Astrocyte (in vitro differentiated cells and primary cell): ENCODE data around the gene MAML2. TPM values are rescaled to one million over a fixed set of nuclear protein-coding genes. Genes with fewer than 3 reads are reported as not detected.

Experiments
- DNase-seq: peaks from one replicate; pipeline ENCODE4 v3.0.0-alpha.2; 2010; ENCODE audit warnings: low read depth
- FAIRE-seq: peaks from 2 replicates; lab custom pipeline; 2011; peaks lifted over from hg19 to GRCh38; lab: Jason Lieb, UNC
- H2AFZ ChIP-seq: 2 replicates; pipeline ENCODE4 v1.6.0; 2012; ENCODE audit warnings: low read depth, low read length, inconsistent platforms
- H3K27ac ChIP-seq: 2 replicates; pipeline ENCODE4 v1.5.1; 2011; ENCODE audit warnings: low read depth, low read length, inconsistent platforms
- H3K27me3 ChIP-seq: 2 replicates; pipeline ENCODE4 v1.6.0; 2011; ENCODE audit warnings: low read length, inconsistent platforms; ENCODE audit not compliant: insufficient read depth
- H3K36me3 ChIP-seq: 2 replicates; pipeline ENCODE4 v1.5.1; 2011; ENCODE audit warnings: low read length, inconsistent platforms; ENCODE audit not compliant: insufficient read depth
- H3K4me1 ChIP-seq: 2 replicates; pipeline ENCODE4 v1.5.1; 2011; ENCODE audit warnings: low read length, inconsistent platforms; ENCODE audit not compliant: insufficient read depth
- H3K4me2 ChIP-seq: 2 replicates; pipeline ENCODE4 v1.6.0; 2012; ENCODE audit warnings: low read length, inconsistent platforms
- H3K4me3 ChIP-seq: 2 replicates; pipeline ENCODE4 v1.5.1; 2011; ENCODE audit warnings: low read depth, mild to moderate bottlenecking, low read length, inconsistent platforms; ENCODE audit not compliant: insufficient read depth
- H3K79me2 ChIP-seq: 2 replicates; pipeline ENCODE4 v1.6.0; 2012; ENCODE audit warnings: mild to moderate bottlenecking, low read length, inconsistent platforms; ENCODE audit not compliant: insufficient read depth
- H3K9ac ChIP-seq: 2 replicates; pipeline ENCODE4 v1.6.0; 2012; ENCODE audit warnings: mild to moderate bottlenecking, low read length, inconsistent platforms
- H3K9me3 ChIP-seq: 2 replicates; pipeline ENCODE4 v1.5.1; 2012; ENCODE audit warnings: low read depth, mild to moderate bottlenecking, low read length, inconsistent platforms; ENCODE audit not compliant: insufficient read depth
- H4K20me1 ChIP-seq: 2 replicates; pipeline ENCODE4 v1.6.0; 2012; ENCODE audit warnings: low read length, inconsistent platforms; ENCODE audit not compliant: insufficient read depth
- H3K27ac Mint-ChIP-seq: one replicate; pipeline ENCODE4 v1.8.0; 2021; ENCODE audit warnings: mild to moderate bottlenecking, mixed read lengths; ENCODE audit not compliant: unreplicated experiment
- H3K27me3 Mint-ChIP-seq: one replicate; pipeline ENCODE4 v1.8.0; 2021; ENCODE audit warnings: low read depth, mixed read lengths; ENCODE audit not compliant: unreplicated experiment
- H3K36me3 Mint-ChIP-seq: one replicate; pipeline ENCODE4 v1.8.0; 2021; ENCODE audit warnings: low read depth, mixed read lengths; ENCODE audit not compliant: unreplicated experiment
- H3K4me1 Mint-ChIP-seq: one replicate; pipeline ENCODE4 v1.8.0; 2021; ENCODE audit warnings: low read depth, mixed read lengths; ENCODE audit not compliant: unreplicated experiment
- H3K4me3 Mint-ChIP-seq: one replicate; pipeline ENCODE4 v1.8.0; 2021; ENCODE audit warnings: mild to moderate bottlenecking, moderate library complexity, mixed read lengths; ENCODE audit not compliant: unreplicated experiment
- H3K9me3 Mint-ChIP-seq: one replicate; pipeline ENCODE4 v1.8.0; 2021; ENCODE audit warnings: mild to moderate bottlenecking, mixed read lengths; ENCODE audit not compliant: unreplicated experiment
- CTCF ChIP-seq: IDR thresholded peaks from 2 replicates; pipeline ENCODE4 v1.5.1; 2011; ENCODE audit warnings: low read depth, mild to moderate bottlenecking, inconsistent platforms, low read length, moderate library complexity; ENCODE audit not compliant: insufficient read depth
- EZH2 ChIP-seq: IDR thresholded peaks from 2 replicates; pipeline ENCODE4 v1.6.1; 2012; ENCODE audit warnings: mild to moderate bottlenecking, low read length, inconsistent platforms; ENCODE audit not compliant: insufficient read depth
- total RNA-seq: library from RNA; stranded (reverse); gene quantifications from 2 replicates; pipeline ENCODE4 v1.2.1, GENCODE V29; 2021

Gene MAML2
- total RNA-seq, 1 donor from 2014 or later, result 27.4 TPM

GRCh38 chr11:96036863-96037262 lies 306.1 kb downstream of the MAML2 start:
- H3K27me3 ChIP-seq, result no peaks in the 10 kb centered on the region
- Mint-ChIP-seq H3K36me3 (no peaks in the 10 kb centered on the region), H3K27me3 (no peaks in the 10 kb centered on the region), H3K4me3 (no peak overlapping the region), H3K27ac (peak overlapping the region; percentile 83), H3K9me3 (peaks cover 2% of the 10 kb centered on the region), H3K4me1 (peaks cover 52% of the 10 kb centered on the region)
- no peak overlapping the region for H2AFZ ChIP-seq
- H3K4me3 ChIP-seq, result no peak overlapping the region
- no peaks in the 10 kb centered on the region for H3K36me3 ChIP-seq
- H4K20me1 ChIP-seq, result peaks cover 6% of the 10 kb centered on the region
- DNase-seq (no peak), FAIRE-seq (no peak)
- no peak overlapping the region for H3K4me2 ChIP-seq
- H3K27ac ChIP-seq, result no peak overlapping the region
- H3K9me3 ChIP-seq, result no peaks in the 10 kb centered on the region
- H3K4me1 ChIP-seq, result peaks cover 5% of the 10 kb centered on the region
- peaks cover 5% of the 10 kb centered on the region for H3K79me2 ChIP-seq
- no peak overlapping the region for H3K9ac ChIP-seq
- TF ChIP-seq EZH2, result no peak
- TF ChIP-seq CTCF, result no peak

- FAIRE-seq (no peak), DNase-seq (no peak)
- peaks cover 52% of the 10 kb centered on the region for H3K4me1 Mint-ChIP-seq
- TF ChIP-seq EZH2 (no peak), CTCF (no peak)
- peak overlapping the region; percentile 61 for H3K27ac Mint-ChIP-seq
- Histone ChIP-seq H3K27me3 (no peaks in the 10 kb centered on the region), H4K20me1 (peaks cover 6% of the 10 kb centered on the region), H3K9me3 (no peaks in the 10 kb centered on the region), H2AFZ (no peak overlapping the region), H3K36me3 (no peaks in the 10 kb centered on the region), H3K27ac (no peak overlapping the region), H3K79me2 (peaks cover 5% of the 10 kb centered on the region), H3K4me2 (no peak overlapping the region), H3K4me1 (peaks cover 5% of the 10 kb centered on the region), H3K4me3 (no peak overlapping the region), H3K9ac (no peak overlapping the region)
- H3K27me3 Mint-ChIP-seq, result no peaks in the 10 kb centered on the region
- no peak overlapping the region for H3K4me3 Mint-ChIP-seq
- peaks cover 2% of the 10 kb centered on the region for H3K9me3 Mint-ChIP-seq
- no peaks in the 10 kb centered on the region for H3K36me3 Mint-ChIP-seq
Observed at GRCh38 chr11:96035740-96036078, 307.3 kb downstream of the MAML2 start.

GRCh38 chr11:96035031-96035739 lies 307.8 kb downstream of the MAML2 start:
- no peak overlapping the region for H2AFZ ChIP-seq
- Mint-ChIP-seq H3K4me3 (no peak overlapping the region), H3K9me3 (peaks cover 2% of the 10 kb centered on the region), H3K27ac (peak overlapping the region; percentile 61), H3K27me3 (no peaks in the 10 kb centered on the region), H3K36me3 (no peaks in the 10 kb centered on the region), H3K4me1 (peaks cover 52% of the 10 kb centered on the region)
- no peak overlapping the region for H3K4me2 ChIP-seq
- no peak overlapping the region for H3K27ac ChIP-seq
- peaks cover 5% of the 10 kb centered on the region for H3K79me2 ChIP-seq
- FAIRE-seq (no peak), DNase-seq (no peak)
- no peak overlapping the region for H3K9ac ChIP-seq
- H3K27me3 ChIP-seq, result no peaks in the 10 kb centered on the region
- no peak overlapping the region for H3K4me3 ChIP-seq
- H4K20me1 ChIP-seq, result peaks cover 6% of the 10 kb centered on the region
- no peaks in the 10 kb centered on the region for H3K36me3 ChIP-seq
- no peaks in the 10 kb centered on the region for H3K9me3 ChIP-seq
- TF ChIP-seq CTCF, result no peak
- no peak for TF ChIP-seq EZH2
- peaks cover 5% of the 10 kb centered on the region for H3K4me1 ChIP-seq
